ENCODE results near the gene CHD2. TPM values are rescaled to one million over a fixed set of nuclear protein-coding genes. Genes with fewer than 3 reads are reported as not detected.
"Not testable (repeated sequence)": the region's sequence is repeated elsewhere in the genome, so short reads cannot be mapped to it uniquely, and the experiment has no call there.

Gene CHD2
- total RNA-seq, 2 donors from 2014 or later: 63.9 to 70.0 TPM

DNA sequence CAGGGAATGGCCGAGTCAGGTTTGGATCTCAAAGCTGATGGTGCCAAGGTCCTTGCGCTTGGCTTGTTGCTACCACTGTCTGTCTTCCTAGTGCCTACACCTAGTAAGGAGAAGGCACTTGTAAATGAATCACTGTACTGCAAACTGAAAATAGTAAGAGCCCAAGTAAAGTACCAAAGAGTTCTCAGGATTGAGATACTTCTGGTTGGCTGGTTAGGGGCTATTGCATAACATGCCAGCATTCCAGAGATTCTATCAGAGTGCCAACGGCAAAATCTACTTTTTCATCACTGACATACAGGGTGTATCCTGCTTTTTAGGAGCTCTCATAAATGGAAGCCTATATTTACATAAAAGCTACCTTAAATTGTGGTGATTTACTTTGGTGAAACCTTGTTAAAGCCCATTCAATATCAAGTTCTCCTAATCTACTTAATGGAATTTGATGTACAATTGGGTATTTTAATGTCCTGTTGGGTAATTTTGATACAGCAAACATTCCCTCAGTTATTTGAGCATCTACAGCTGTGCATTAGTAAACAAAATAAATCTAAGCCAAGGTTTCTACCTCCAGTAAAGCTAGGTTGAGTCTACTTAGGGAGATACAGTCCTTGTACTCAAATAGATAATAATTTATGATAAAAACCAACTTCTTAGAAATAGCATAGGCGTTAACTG is 30.7 kb upstream of the CHD2 start:
- TF ChIP-seq POLR2A (IDR thresholded peaks at IDR 0.05) (no peak), CTCF (IDR thresholded peaks at IDR 0.05) (no peak)
- Histone ChIP-seq H3K4me1 (peaks cover 9% of the 10 kb centered on the region), H3K36me3 (replicated peaks in 1 of 2; ENCODE audit: insufficient read depth in 1 of 2, low read depth in 2 of 2) (no peaks in the 10 kb centered on the region), H3K27ac (peak overlapping the region in 3 of 4 donors; percentile 5 to 74 (median 58)), H3K4me3 (no peak overlapping the region), H3K9me3 (no peaks in the 10 kb centered on the region), H3K27me3 (no peaks in the 10 kb centered on the region)
- no peak for DNase-seq
- 53 to 58% methylated on average over 3 to 4 of the region's 4 CpGs for WGBS, 2 donors
- intact Hi-C loops (cut with DNase I): no loop called here
- ATAC-seq: peak; percentile 72

GRCh38 chr15:92870010-92870591 is 30.0 kb upstream of the CHD2 start:
- intact Hi-C loops (cut with DNase I): no loop called here
- Histone ChIP-seq H3K27me3 (no peaks in the 10 kb centered on the region), H3K9me3 (no peaks in the 10 kb centered on the region), H3K27ac (peak overlapping the region in 3 of 4 donors; percentile 5 to 74 (median 52)), H3K4me3 (no peak overlapping the region), H3K36me3 (replicated peaks in 1 of 2; ENCODE audit: insufficient read depth in 1 of 2, low read depth in 2 of 2) (no peaks in the 10 kb centered on the region), H3K4me1 (peaks cover 9% of the 10 kb centered on the region)
- DNase-seq (no peak), ATAC-seq (no peak)
- TF ChIP-seq CTCF (IDR thresholded peaks at IDR 0.05) (no peak), POLR2A (IDR thresholded peaks at IDR 0.05) (no peak)
- WGBS, 2 donors: 41 to 42% methylated on average over 9 of the region's 9 CpGs

DNA sequence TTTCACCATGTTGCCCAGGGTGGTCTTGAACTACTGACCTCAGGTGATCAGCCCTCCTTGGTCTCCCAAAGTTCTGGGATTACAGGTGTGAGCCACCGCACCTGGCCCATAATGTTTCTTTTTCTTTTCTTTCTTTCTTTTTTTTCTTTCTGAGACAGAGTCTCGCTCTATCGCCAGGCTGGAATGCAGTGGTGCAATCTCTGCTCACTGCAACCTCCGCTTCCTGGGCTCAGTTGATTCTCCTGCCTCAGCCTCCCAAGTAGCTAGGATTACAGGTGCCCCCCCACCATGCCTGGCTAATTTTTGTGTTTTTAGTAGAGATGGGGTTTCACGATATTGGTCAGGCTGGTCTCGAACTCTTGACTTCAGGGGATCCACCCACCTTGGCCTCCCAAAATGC is 27.2 kb upstream of the CHD2 start:
- DNase-seq; H3K27ac ChIP-seq; H3K9me3 ChIP-seq; H3K4me3 ChIP-seq; H3K36me3 ChIP-seq (replicated peaks in 1 of 2; ENCODE audit: insufficient read depth in 1 of 2, low read depth in 2 of 2); ATAC-seq; intact Hi-C loops (cut with DNase I); H3K27me3 ChIP-seq: not testable (repeated sequence)
- H3K4me1 ChIP-seq: peaks cover 14% of the 10 kb centered on the region
- WGBS, 2 donors: 89 to 96% methylated on average over 6 of the region's 6 CpGs

DNA sequence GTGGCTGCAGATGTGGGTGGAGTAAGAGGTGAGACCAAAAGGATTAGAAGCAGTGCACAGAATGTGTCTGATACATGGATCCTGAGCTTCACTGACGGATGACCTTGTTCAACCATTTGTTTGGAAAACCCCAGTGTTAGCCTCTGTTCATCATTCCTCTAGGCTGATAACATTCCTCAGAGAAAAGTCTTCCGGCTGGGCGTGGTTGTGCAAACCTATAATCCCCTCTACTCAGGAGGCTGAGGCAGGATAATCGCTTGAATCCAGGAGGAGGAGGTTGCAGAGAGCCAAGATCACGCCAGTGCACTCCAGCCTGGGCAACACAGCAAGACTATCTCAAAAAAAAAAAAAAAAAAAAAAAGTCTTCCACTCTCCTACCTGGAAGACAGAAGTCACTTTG is 23.1 kb upstream of the CHD2 start:
- H3K36me3 ChIP-seq (replicated peaks in 1 of 2; ENCODE audit: insufficient read depth in 1 of 2, low read depth in 2 of 2): no peaks in the 10 kb centered on the region
- intact Hi-C loops (cut with DNase I): no loop called here
- ATAC-seq (no peak), DNase-seq (no peak)
- no peak overlapping the region for H3K27ac ChIP-seq
- no peaks in the 10 kb centered on the region for H3K27me3 ChIP-seq
- peaks cover 38% of the 10 kb centered on the region for H3K4me1 ChIP-seq
- H3K9me3 ChIP-seq: no peaks in the 10 kb centered on the region
- WGBS, 2 donors: 87 to 92% methylated on average over 5 of the region's 5 CpGs
- TF ChIP-seq CTCF (IDR thresholded peaks at IDR 0.05) (no peak), POLR2A (IDR thresholded peaks at IDR 0.05) (no peak)
- no peak overlapping the region for H3K4me3 ChIP-seq

- H3K4me3 ChIP-seq: no peak overlapping the region
- H3K36me3 ChIP-seq (replicated peaks in 1 of 2; ENCODE audit: insufficient read depth in 1 of 2, low read depth in 2 of 2): no peaks in the 10 kb centered on the region
- H3K9me3 ChIP-seq: no peaks in the 10 kb centered on the region
- no peaks in the 10 kb centered on the region for H3K27me3 ChIP-seq
- H3K4me1 ChIP-seq: peaks cover 40% of the 10 kb centered on the region
- intact Hi-C loops (cut with DNase I): no loop called here
- no peak for ATAC-seq
- WGBS, 2 donors: 80 to 95% methylated on average over 2 of the region's 2 CpGs
- no peak for DNase-seq
- TF ChIP-seq POLR2A (IDR thresholded peaks at IDR 0.05): no peak
- no peak for TF ChIP-seq CTCF (IDR thresholded peaks at IDR 0.05)
- H3K27ac ChIP-seq: no peak overlapping the region
Measured at GRCh38 chr15:92877416-92877815, 22.7 kb upstream of the CHD2 start.
